Liver (tissue), 9 donors: ENCODE measurements around the gene COQ8B. TPM values are rescaled to one million over a fixed set of nuclear protein-coding genes. Genes with fewer than 3 reads are reported as not detected.

Source experiments
- DNase-seq: peaks from one replicate; pipeline ENCODE4 v3.0.0-alpha.2; 2017; ENCODE audit warnings: low spot score
- H3K27ac ChIP-seq, 2 donors: one replicate each; pipeline ENCODE4 v1.7.0; 2013; ENCODE audit warnings: inconsistent platforms in 2 of 2, low read length in 2 of 2, control low read depth in 1 of 2, low read depth in 1 of 2, mild to moderate bottlenecking in 1 of 2
- H3K27me3 ChIP-seq, 4 donors: one replicate each; pipeline versions ENCODE4 v1.6.1 to v1.7.0; 2013; ENCODE audit warnings: low read length in 3 of 4, inconsistent platforms in 1 of 4, mild to moderate bottlenecking in 1 of 4, moderate library complexity in 1 of 4; ENCODE audit not compliant: control insufficient read depth in 4 of 4, insufficient read depth in 4 of 4
- H3K36me3 ChIP-seq, 4 donors: one replicate each; pipeline versions ENCODE4 v1.6.1 to v1.7.0; 2013; ENCODE audit warnings: low read length in 3 of 4, mild to moderate bottlenecking in 3 of 4, low read depth in 1 of 4, moderate library complexity in 1 of 4; ENCODE audit not compliant: control insufficient read depth in 4 of 4, insufficient read depth in 3 of 4
- H3K4me1 ChIP-seq, 4 donors: one replicate each; pipeline versions ENCODE4 v1.6.1 to v1.7.0; 2013; ENCODE audit warnings: low read length in 3 of 4, mild to moderate bottlenecking in 3 of 4, moderate library complexity in 1 of 4; ENCODE audit not compliant: control insufficient read depth in 4 of 4, insufficient read depth in 4 of 4
- H3K4me3 ChIP-seq, 3 donors: one replicate each; pipeline versions ENCODE4 v1.6.1 to v1.7.0; 2013; ENCODE audit warnings: low read length in 3 of 3, control low read depth in 1 of 3, low read depth in 1 of 3, mild to moderate bottlenecking in 1 of 3
- H3K9ac ChIP-seq, 2 donors: one replicate each; pipeline ENCODE4 v1.7.0; 2013; ENCODE audit warnings: low read length in 2 of 2, mild to moderate bottlenecking in 2 of 2, moderate library complexity in 2 of 2, control low read depth in 1 of 2, low read depth in 1 of 2
- H3K9me3 ChIP-seq, 4 donors: one replicate each; pipeline versions ENCODE4 v1.6.1 to v1.7.0; 2013; ENCODE audit warnings: low read length in 3 of 4; ENCODE audit not compliant: control insufficient read depth in 4 of 4
- ATF3 ChIP-seq: IDR thresholded peaks from 2 replicates; pipeline ENCODE4 v1.6.1; 2016; ENCODE audit warnings: antibody characterized with exemption
- CTCF ChIP-seq: fragments of 150-350 bp; IDR thresholded peaks from 2 replicates; pipeline ENCODE4 v1.5.1; 2017; ENCODE audit warnings: improper control_type of control experiment, low read depth, low read length; ENCODE audit not compliant: missing input control
- EGR1 ChIP-seq, 2 donors: IDR thresholded peaks; 2 replicates each; pipeline ENCODE4 v1.6.1; 2016 to 2018; ENCODE audit warnings: antibody characterized with exemption in 2 of 2, low read depth in 2 of 2
- FOXA1 ChIP-seq: IDR thresholded peaks from 2 replicates; pipeline ENCODE4 v1.6.1; 2016; ENCODE audit warnings: antibody characterized with exemption
- FOXA2 ChIP-seq: IDR thresholded peaks from 2 replicates; pipeline ENCODE4 v1.6.1; 2016; ENCODE audit warnings: antibody characterized with exemption
- GABPA ChIP-seq, 2 donors: IDR thresholded peaks in 1 of 2; conservative IDR thresholded peaks in 1 of 2; 2 replicates each; pipeline ENCODE4 v1.6.1; 2016; ENCODE audit warnings: antibody characterized with exemption in 2 of 2, mild to moderate bottlenecking in 1 of 2, moderate library complexity in 1 of 2
- HNF4A ChIP-seq, 2 donors: conservative IDR thresholded peaks; 2 replicates each; pipeline ENCODE4 v1.6.1; 2016; ENCODE audit warnings: antibody characterized with exemption in 2 of 2, mild to moderate bottlenecking in 2 of 2
- HNF4G ChIP-seq: IDR thresholded peaks from 2 replicates; pipeline ENCODE4 v1.6.1; 2016; ENCODE audit warnings: antibody characterized with exemption
- JUND ChIP-seq, 2 donors: IDR thresholded peaks; 2 replicates each; pipeline ENCODE4 v1.6.1; 2016; ENCODE audit warnings: antibody characterized with exemption in 2 of 2
- MAX ChIP-seq: IDR thresholded peaks from 2 replicates; pipeline ENCODE4 v1.6.1; 2016; ENCODE audit warnings: antibody characterized with exemption
- NR2F2 ChIP-seq: IDR thresholded peaks from 2 replicates; pipeline ENCODE4 v1.6.1; 2016; ENCODE audit warnings: antibody characterized with exemption
- RAD21 ChIP-seq, 2 donors: IDR thresholded peaks; 2 replicates each; pipeline ENCODE4 v1.6.1; 2016; ENCODE audit warnings: antibody characterized with exemption in 2 of 2, mild to moderate bottlenecking in 2 of 2
- REST ChIP-seq: IDR thresholded peaks from 2 replicates; pipeline ENCODE4 v1.6.1; 2016; ENCODE audit warnings: antibody characterized with exemption, mild to moderate bottlenecking
- RXRA ChIP-seq, 2 donors: IDR thresholded peaks; 2 replicates each; pipeline ENCODE4 v1.6.1; 2017 to 2018; ENCODE audit warnings: antibody characterized with exemption in 2 of 2, mild to moderate bottlenecking in 1 of 2
- SP1 ChIP-seq: IDR thresholded peaks from 2 replicates; pipeline ENCODE4 v1.6.1; 2018; ENCODE audit warnings: antibody characterized with exemption, mild to moderate bottlenecking
- TAF1 ChIP-seq: conservative IDR thresholded peaks from 2 replicates; pipeline ENCODE4 v1.6.1; 2016; ENCODE audit warnings: antibody characterized with exemption, mild to moderate bottlenecking
- YY1 ChIP-seq: IDR thresholded peaks from 2 replicates; pipeline ENCODE4 v1.6.1; 2016; ENCODE audit warnings: antibody characterized with exemption, mild to moderate bottlenecking
- ZBTB33 ChIP-seq: IDR thresholded peaks from 2 replicates; pipeline ENCODE4 v1.6.1; 2016; ENCODE audit warnings: antibody characterized with exemption
- WGBS: extraction: QIAGEN DNeasy Blood & Tissue Kit; methylation state at CpG from one replicate; pipeline ENCODE4 v1.1.7; 2013; 5-methylcytosine and 5-hydroxymethylcytosine counted together
- polyA plus RNA-seq, 2 donors: library from polyadenylated mRNA; stranded (reverse) in 1 of 2; unstranded in 1 of 2; fragments of 200-250 nt in 1 of 2; fragments of >200 nt in 1 of 2; fragmentation: Nextera tagmentation in 1 of 2; extraction: Ambion mirVana in 1 of 2; gene quantifications; one replicate each; pipeline versions ENCODE4 v1.2.1 to v1.2.3, GENCODE V29; 2013 to 2015
- total RNA-seq, 2 donors: library from RNA; depleted of rRNA; stranded (reverse); fragments of >200 nt; gene quantifications; one replicate each; pipeline ENCODE4 v1.2.3, GENCODE V29; 2014
- donor health status: healthy.
- donor health status: healthy.
- donor health status: healthy.
- donor health status: healthy.
- donor health status: healthy.

COQ8B gene
- total and polyA plus RNA-seq, 4 donors, result 6.4 to 30.6 (median 19.9) TPM

- TF ChIP-seq ATF3 (no peak), RAD21 (IDR thresholded peaks at IDR 0.05) (no peak), HNF4G (no peak), FOXA2 (no peak), NR2F2 (no peak), TAF1 (no peak), SP1 (no peak), HNF4A (conservative IDR thresholded peaks at IDR 0.05) (no peak)
Measured at GRCh38 chr19:40685563-40685962, 31.1 kb downstream of the COQ8B start (continued).

- Histone ChIP-seq H3K27me3 (no peaks in the 10 kb centered on the region), H3K27ac (no peak overlapping the region), H3K4me3 (no peak overlapping the region), H3K36me3 (peaks cover 0 to 12% (median 3%) of the 10 kb centered on the region in 4 donors), H3K4me1 (peaks cover 0 to 2% (median under 1%) of the 10 kb centered on the region in 4 donors), H3K9ac (no peak overlapping the region), H3K9me3 (no peaks in the 10 kb centered on the region)
- WGBS, result 92% methylated on average over 3 of the region's 3 CpGs
- no peak for TF ChIP-seq TAF1
- no peak for TF ChIP-seq FOXA1
- no peak for TF ChIP-seq ATF3
- no peak for TF ChIP-seq CTCF
- TF ChIP-seq HNF4A (conservative IDR thresholded peaks at IDR 0.05), result no peak
- no peak for TF ChIP-seq HNF4G
- TF ChIP-seq MAX, result no peak
- TF ChIP-seq SP1, result no peak
- TF ChIP-seq NR2F2, result no peak
- no peak for TF ChIP-seq JUND (IDR thresholded peaks at IDR 0.05)
- no peak for TF ChIP-seq YY1
- TF ChIP-seq EGR1 (IDR thresholded peaks at IDR 0.05; ENCODE audit: low read depth in 2 of 2), result no peak
- TF ChIP-seq REST, result no peak
- no peak for TF ChIP-seq RAD21 (IDR thresholded peaks at IDR 0.05)
- no peak for TF ChIP-seq RXRA (IDR thresholded peaks at IDR 0.05)
- DNase-seq, result no peak
Measured at GRCh38 chr19:40685016-40685526, 31.6 kb downstream of the COQ8B start.

GRCh38 chr19:40684280-40684679 is 32.4 kb downstream of the COQ8B start:
- H3K9ac ChIP-seq, result no peak overlapping the region
- 96% methylated on average over 32 of the region's 32 CpGs for WGBS
- no peak for DNase-seq
- no peak overlapping the region for H3K4me3 ChIP-seq
- H3K27ac ChIP-seq, result no peak overlapping the region
- no peaks in the 10 kb centered on the region for H3K9me3 ChIP-seq
- no peaks in the 10 kb centered on the region for H3K4me1 ChIP-seq
- peaks cover 0 to 12% (median 3%) of the 10 kb centered on the region in 4 donors for H3K36me3 ChIP-seq
- H3K27me3 ChIP-seq, result no peaks in the 10 kb centered on the region
- TF ChIP-seq ZBTB33 (no peak), RXRA (IDR thresholded peaks at IDR 0.05) (no peak), YY1 (no peak), HNF4A (conservative IDR thresholded peaks at IDR 0.05) (no peak), CTCF (no peak), HNF4G (no peak), MAX (no peak), ATF3 (no peak), JUND (IDR thresholded peaks at IDR 0.05) (no peak), GABPA (IDR thresholded peaks at IDR 0.05 in 1 of 2, conservative IDR thresholded peaks at IDR 0.05 in 1 of 2) (no peak), FOXA1 (no peak), RAD21 (IDR thresholded peaks at IDR 0.05) (no peak), NR2F2 (no peak), SP1 (no peak), TAF1 (no peak)
